Natural killer cell treated with Interleukin-12 subunit alpha and Interleukin-12 subunit beta and Interleukin-15 and Interleukin-18, amount 100 ng/mL, for 72 hours (primary cell): ENCODE results near the gene PRAMEF10. TPM values are rescaled to one million over a fixed set of nuclear protein-coding genes. Genes with fewer than 3 reads are reported as not detected.
"Not testable (repeated sequence)": the region's sequence is repeated elsewhere in the genome, so short reads cannot be mapped to it uniquely, and the experiment has no call there.

Source experiments
- ATAC-seq, 2 donors: fragments of 150-1000 bp; cut with Tn5 transposase in 1 of 2; sonication (Bioruptor Pico), chemical (Tn5 transposase) in 1 of 2; 2 replicates each; pipeline ENCODE4 v1.10.0; 2021
- DNase-seq: peaks from one replicate; pipeline ENCODE4 v3.0.0; 2022; ENCODE audit warnings: low spot score
- H3K27ac Mint-ChIP-seq, 2 donors: 1 replicate in 1 of 2; 2 replicates in 1 of 2; pipeline ENCODE4 v1.8.0; 2022; ENCODE audit warnings: mixed read lengths in 2 of 2, mild to moderate bottlenecking in 1 of 2, moderate library complexity in 1 of 2
- H3K27me3 Mint-ChIP-seq, 2 donors: 1 replicate in 1 of 2; 2 replicates in 1 of 2; pipeline ENCODE4 v1.8.0; 2022; ENCODE audit warnings: mixed read lengths in 2 of 2
- H3K36me3 Mint-ChIP-seq: one replicate; pipeline ENCODE4 v1.8.0; 2022; ENCODE audit warnings: mixed read lengths
- H3K4me1 Mint-ChIP-seq, 2 donors: 1 replicate in 1 of 2; 2 replicates in 1 of 2; pipeline ENCODE4 v1.8.0; 2022; ENCODE audit warnings: low read depth in 2 of 2, mixed read lengths in 2 of 2, mild to moderate bottlenecking in 1 of 2
- H3K4me3 Mint-ChIP-seq: one replicate; pipeline ENCODE4 v1.8.0; 2022; ENCODE audit warnings: mixed read lengths
- H3K9me3 Mint-ChIP-seq: 2 replicates; pipeline ENCODE4 v1.8.0; 2022; ENCODE audit warnings: mixed read lengths
- total RNA-seq, 2 donors: library from RNA; stranded (reverse); gene quantifications; one replicate each; pipeline ENCODE4 v1.2.3, GENCODE V29; 2022

The PRAMEF10 gene, protein sequence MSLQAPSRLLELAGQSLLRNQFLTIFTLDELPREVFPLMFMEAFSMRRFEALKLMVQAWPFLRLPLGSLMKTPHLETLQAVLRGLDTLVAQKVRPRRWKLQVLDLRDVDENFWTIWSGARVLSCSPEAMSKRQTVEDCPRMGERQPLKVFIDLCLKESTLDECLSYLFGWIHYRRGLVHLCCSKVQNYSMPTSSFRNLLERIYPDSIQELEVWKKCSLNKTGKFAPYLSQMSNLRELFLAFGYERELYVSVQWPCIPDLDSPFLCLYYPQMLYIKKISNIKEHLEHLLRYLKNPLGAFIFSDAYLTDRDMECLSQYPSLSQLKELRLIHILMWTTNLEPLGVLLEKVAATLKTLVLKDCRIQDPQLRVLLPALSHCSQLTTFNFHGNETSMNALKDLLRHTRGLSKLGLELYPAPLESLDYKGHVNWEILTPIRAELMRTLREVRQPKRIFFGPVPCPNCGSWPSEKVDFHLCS
- total RNA-seq: not detected

DNA sequence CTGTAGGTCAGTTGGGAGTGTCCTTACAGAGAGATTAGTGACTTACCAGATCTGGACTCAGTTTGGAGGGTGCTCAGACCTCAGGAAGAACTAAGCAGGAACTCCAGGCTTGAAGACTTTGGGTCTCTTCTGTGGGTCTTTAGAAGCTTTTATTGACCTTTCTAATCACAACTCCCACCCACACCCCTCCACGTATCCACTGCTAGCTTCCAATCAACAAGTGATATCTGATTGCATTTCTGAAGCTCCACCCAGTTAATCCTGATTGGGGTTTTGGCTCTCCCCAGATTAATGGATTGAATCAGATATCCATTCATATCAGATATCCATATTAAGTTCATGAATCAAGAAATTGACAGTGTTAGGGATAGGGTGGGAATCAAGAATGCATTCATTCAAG lies at the start of gene PRAMEF10:
PRAMEF10 (minus strand) TSS at position 101 of the 400 bp plus-strand sequence. CDS start 2,423 bp downstream, outside the sequence.
- H3K4me1 Mint-ChIP-seq, ATAC-seq, H3K9me3 Mint-ChIP-seq, H3K27me3 Mint-ChIP-seq, H3K36me3 Mint-ChIP-seq, H3K4me3 Mint-ChIP-seq, H3K27ac Mint-ChIP-seq, DNase-seq: not testable (repeated sequence)

GRCh38 chr1:12947480-12947879 lies 49.4 kb upstream of the PRAMEF10 start, which contains the start of gene PRAMEF6:
TSS of gene PRAMEF6 (minus strand) at chr1:12947580. CDS start at chr1:12942518, 5,062 bp downstream.
- DNase-seq, H3K4me1 Mint-ChIP-seq, ATAC-seq, H3K27me3 Mint-ChIP-seq, H3K27ac Mint-ChIP-seq, H3K9me3 Mint-ChIP-seq, H3K36me3 Mint-ChIP-seq, H3K4me3 Mint-ChIP-seq: not testable (repeated sequence)

DNA sequence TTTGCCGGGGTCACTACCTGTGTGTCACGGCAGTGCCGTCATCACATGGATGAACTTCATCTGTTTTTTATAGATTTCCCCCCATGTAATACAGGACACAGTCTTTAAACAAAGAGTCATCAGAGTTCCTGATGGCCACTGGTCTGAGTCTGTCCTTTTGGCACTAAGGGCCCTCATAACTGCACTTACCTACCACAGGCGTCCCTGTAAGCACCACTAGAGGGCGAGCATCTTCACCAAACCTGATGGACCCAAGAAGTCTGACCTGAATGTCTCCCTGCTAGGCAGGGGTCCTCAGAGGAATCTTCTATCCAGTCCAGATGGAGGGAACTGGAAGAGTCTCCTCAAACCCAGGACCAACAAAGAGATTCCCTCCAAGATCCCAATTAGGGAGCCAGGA lies 26.3 kb upstream of the PRAMEF10 start:
- not testable (repeated sequence) for H3K27me3 Mint-ChIP-seq, ATAC-seq, H3K4me1 Mint-ChIP-seq, H3K27ac Mint-ChIP-seq, H3K36me3 Mint-ChIP-seq, H3K4me3 Mint-ChIP-seq, DNase-seq, H3K9me3 Mint-ChIP-seq

DNA sequence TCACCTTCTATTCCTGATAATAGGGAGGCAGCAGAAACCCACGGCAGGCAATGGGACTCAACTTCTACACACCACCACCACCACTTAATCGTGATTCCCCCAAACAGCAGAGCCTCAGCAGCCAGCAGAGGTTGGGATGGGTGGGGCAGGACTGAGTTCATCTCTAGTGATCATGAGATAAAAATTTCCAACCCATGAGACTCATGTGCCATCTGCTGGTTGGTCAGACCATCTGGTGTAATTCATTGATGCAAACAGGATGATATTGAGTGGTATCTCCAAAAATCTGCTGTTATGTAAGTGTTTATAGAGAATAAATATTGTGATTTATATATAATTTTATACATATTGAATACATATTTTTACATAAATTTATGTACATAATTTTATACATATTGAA lies 23.7 kb upstream of the PRAMEF10 start:
- H3K9me3 Mint-ChIP-seq, H3K4me3 Mint-ChIP-seq, H3K27ac Mint-ChIP-seq, DNase-seq, H3K27me3 Mint-ChIP-seq, H3K36me3 Mint-ChIP-seq, H3K4me1 Mint-ChIP-seq, ATAC-seq: not testable (repeated sequence)

DNA sequence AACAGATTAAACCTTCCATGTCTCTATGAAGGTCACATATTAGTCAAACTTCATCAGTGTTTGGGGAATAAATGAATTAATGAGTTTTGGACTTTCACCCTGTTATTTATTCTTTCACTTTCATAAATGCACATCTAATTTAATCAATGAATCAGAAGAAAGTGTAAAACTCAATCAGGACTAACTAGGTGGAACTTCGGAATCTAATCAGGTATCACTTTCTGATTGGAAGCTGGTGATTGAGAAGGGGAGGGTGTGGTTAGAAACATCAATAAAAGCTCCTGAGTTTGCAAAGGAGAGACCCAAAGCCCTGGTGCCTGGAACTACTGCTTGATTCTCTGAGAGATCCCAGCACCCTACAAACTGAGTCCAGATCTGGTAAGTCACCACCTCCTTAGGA lies 18.2 kb upstream of the PRAMEF10 start, which contains the start of gene PRAMEF7:
PRAMEF7 (plus strand) TSS at position 301 of the 400 bp plus-strand sequence. CDS start 1,083 bp downstream, outside the sequence.
- H3K27me3 Mint-ChIP-seq, H3K27ac Mint-ChIP-seq: not testable (repeated sequence)

GRCh38 chr1:12903793-12904572 lies 5.9 kb upstream of the PRAMEF10 start:
- H3K4me1 Mint-ChIP-seq, H3K36me3 Mint-ChIP-seq, DNase-seq, ATAC-seq, H3K9me3 Mint-ChIP-seq, H3K27ac Mint-ChIP-seq, H3K27me3 Mint-ChIP-seq, H3K4me3 Mint-ChIP-seq: not testable (repeated sequence)

More for the DNA sequence above, 18.2 kb upstream of the PRAMEF10 start, which contains the start of gene PRAMEF7:
- not testable (repeated sequence) for H3K9me3 Mint-ChIP-seq, DNase-seq, H3K36me3 Mint-ChIP-seq, ATAC-seq, H3K4me1 Mint-ChIP-seq, H3K4me3 Mint-ChIP-seq

- H3K4me1 Mint-ChIP-seq, H3K4me3 Mint-ChIP-seq, H3K27ac Mint-ChIP-seq, H3K36me3 Mint-ChIP-seq, DNase-seq, H3K9me3 Mint-ChIP-seq, H3K27me3 Mint-ChIP-seq, ATAC-seq: not testable (repeated sequence)
Measured at GRCh38 chr1:12899186-12899585, 1.1 kb upstream of the PRAMEF10 start.

DNA sequence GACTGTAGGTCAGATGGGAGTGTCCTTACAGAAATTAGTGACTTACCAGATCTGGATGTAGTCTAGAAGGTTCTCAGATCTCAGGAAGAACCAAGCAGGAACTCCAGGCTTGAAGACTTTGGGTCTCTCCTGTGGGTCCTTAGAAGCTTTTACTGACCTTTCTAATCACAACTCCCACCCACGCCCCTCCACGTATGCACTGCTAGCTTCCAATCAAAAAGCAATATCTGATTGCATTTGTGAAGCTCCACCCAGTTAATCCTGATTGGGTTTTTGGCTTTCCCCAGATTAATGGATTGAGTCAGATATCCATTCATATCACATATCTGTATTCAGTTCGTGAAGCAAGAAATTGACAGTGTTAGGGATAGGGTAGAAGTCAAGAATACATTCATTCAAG lies 12.0 kb downstream of the PRAMEF10 start, which contains the start of gene PRAMEF4:
PRAMEF4 (minus strand) TSS at position 101 of the 400 bp plus-strand sequence. CDS start 2,807 bp downstream, outside the sequence.
- not testable (repeated sequence) for H3K4me1 Mint-ChIP-seq, DNase-seq, H3K4me3 Mint-ChIP-seq, H3K36me3 Mint-ChIP-seq, H3K27me3 Mint-ChIP-seq, H3K9me3 Mint-ChIP-seq, ATAC-seq, H3K27ac Mint-ChIP-seq

DNA sequence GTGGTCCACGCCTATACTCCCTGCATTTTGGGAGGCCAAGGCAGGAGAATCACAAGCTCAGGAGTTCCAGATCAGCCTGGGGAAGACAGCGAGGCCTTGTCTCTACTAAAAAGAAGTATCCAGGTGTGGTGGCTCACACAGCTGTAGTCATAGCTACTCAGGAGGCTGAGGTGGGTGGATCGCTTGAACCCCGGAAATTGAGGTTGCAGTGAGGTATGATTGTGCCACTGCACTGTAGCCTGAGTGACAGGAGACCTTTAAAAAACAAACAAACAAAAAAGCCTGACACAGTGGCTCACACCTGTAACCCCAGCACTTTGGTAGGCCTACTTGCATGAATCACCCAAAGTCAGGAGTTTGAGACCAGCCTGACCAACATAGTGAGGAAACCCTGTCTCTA lies 19.6 kb downstream of the PRAMEF10 start:
- H3K9me3 Mint-ChIP-seq, H3K4me1 Mint-ChIP-seq, H3K27me3 Mint-ChIP-seq, DNase-seq, H3K36me3 Mint-ChIP-seq, H3K4me3 Mint-ChIP-seq, ATAC-seq, H3K27ac Mint-ChIP-seq: not testable (repeated sequence)

DNA sequence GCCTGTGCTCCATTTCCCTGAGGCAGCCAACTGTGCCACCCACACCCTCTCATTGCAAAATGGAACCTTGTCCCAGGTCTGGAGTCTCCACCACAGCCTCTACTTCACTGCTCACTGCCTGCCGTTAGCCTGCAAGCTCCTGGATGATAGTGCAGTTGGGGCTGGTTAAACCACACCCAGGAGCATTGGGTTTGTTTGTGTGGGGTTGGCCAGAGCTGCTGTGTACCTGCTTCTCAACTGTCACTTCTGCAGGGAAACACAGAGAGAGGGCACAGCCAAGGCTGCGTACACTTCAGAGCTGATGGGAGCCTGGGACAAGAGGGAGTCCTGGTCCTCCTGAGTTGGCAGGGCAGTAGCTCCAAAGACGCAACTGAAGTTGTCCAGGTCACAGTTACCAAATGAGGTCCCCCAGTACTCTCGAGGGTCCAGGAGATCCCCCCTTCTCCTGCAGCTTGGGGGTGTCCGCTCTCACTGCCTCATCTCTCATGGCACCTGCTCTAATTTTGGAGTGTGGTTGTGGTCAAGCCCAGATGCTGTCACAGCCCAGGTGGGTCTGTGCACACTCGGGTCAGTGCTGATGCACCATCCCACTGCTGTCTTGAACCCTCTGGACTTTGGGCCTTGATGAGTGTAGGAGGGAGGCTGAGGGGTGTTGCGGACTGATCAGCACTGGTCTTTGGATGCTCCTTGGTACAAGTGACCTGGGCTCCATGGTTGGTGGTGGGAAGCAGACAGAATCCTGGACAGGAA lies 34.8 kb downstream of the PRAMEF10 start:
- H3K9me3 Mint-ChIP-seq, H3K27me3 Mint-ChIP-seq, H3K4me3 Mint-ChIP-seq, H3K36me3 Mint-ChIP-seq, DNase-seq, H3K4me1 Mint-ChIP-seq, H3K27ac Mint-ChIP-seq, ATAC-seq: not testable (repeated sequence)

DNA sequence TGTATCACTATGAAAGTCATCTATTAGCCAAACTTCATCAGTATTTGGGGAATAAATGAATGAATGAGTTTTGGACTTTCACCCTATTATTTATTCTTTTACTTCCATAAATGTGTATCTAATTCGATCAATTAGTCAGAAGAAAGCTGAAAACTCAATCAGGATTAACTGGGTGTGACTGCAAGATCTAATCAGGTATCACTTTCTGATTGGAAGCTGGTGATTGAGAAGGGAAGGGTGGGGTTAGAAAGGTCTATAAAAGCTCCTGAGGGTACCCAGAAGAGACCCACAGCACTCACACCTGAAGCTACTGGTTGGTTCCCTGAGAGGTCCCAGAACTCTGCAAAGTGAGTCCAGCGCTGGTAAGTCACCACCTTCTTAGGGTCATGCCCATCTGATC lies 41.3 kb downstream of the PRAMEF10 start, which contains the start of gene PRAMEF2:
PRAMEF2 (plus strand) TSS at position 301 of the 400 bp plus-strand sequence. CDS start 1,924 bp downstream, outside the sequence.
- ATAC-seq, H3K9me3 Mint-ChIP-seq, H3K27ac Mint-ChIP-seq, H3K27me3 Mint-ChIP-seq, DNase-seq, H3K36me3 Mint-ChIP-seq, H3K4me1 Mint-ChIP-seq, H3K4me3 Mint-ChIP-seq: not testable (repeated sequence)

GRCh38 chr1:12851779-12852178 lies 46.3 kb downstream of the PRAMEF10 start:
- Mint-ChIP-seq H3K27me3 (peaks cover 2 to 11% of the 10 kb centered on the region in 2 donors), H3K9me3 (no peaks in the 10 kb centered on the region), H3K4me1 (no peaks in the 10 kb centered on the region), H3K4me3 (no peak overlapping the region), H3K36me3 (no peaks in the 10 kb centered on the region), H3K27ac (no peak overlapping the region)
- DNase-seq (no peak), ATAC-seq (no peak)

- not testable (repeated sequence) for H3K4me3 Mint-ChIP-seq, H3K9me3 Mint-ChIP-seq
Measured at GRCh38 chr1:12848620-12849019, 49.5 kb downstream of the PRAMEF10 start, which contains the start of gene HNRNPCL1. TSS of gene HNRNPCL1 (minus strand) at chr1:12848720. CDS start at chr1:12848289, 431 bp downstream.

More at GRCh38 chr1:12848620-12849019, 49.5 kb downstream of the PRAMEF10 start, which contains the start of gene HNRNPCL1:
- peaks cover 2 to 11% of the 10 kb centered on the region in 2 donors for H3K27me3 Mint-ChIP-seq
- not testable (repeated sequence) for H3K27ac Mint-ChIP-seq, H3K4me1 Mint-ChIP-seq, ATAC-seq, H3K36me3 Mint-ChIP-seq, DNase-seq
